IMR-90 (cell line): ENCODE results near the gene PCBP3. TPM values are rescaled to one million over a fixed set of nuclear protein-coding genes. Genes with fewer than 3 reads are reported as not detected.
"Not testable (repeated sequence)": the region's sequence is repeated elsewhere in the genome, so short reads cannot be mapped to it uniquely, and the experiment has no call there.

ENCODE experiments used
- ATAC-seq: fragments of 200-7000 bp; cut with Tn5 transposase; 2 replicates; pipeline ENCODE4 v1.9.1; 2020; ENCODE audit warnings: low read depth, mild to moderate bottlenecking, moderate library complexity
- BruUV-seq: library from RNA; stranded (reverse); fragments of 400-500 nt; replicated peaks from 2 replicates; lab custom pipeline; 2021; lab: Mats Ljungman, UMichigan
- CTCF ChIA-PET: fragments of 300-600 bp; formaldehyde crosslinking; extraction: SDS; loops from one replicate; lab custom pipeline; 2021; ENCODE audit warnings: antibody characterized with exemption; lab: Yijun Ruan, JAX
- POLR2A ChIA-PET: fragments of 300-600 bp; sonication (Branson Sonifier 250); formaldehyde crosslinking; loops from one replicate; lab custom pipeline; 2022; ENCODE audit warnings: antibody characterized with exemption; ENCODE audit not compliant: unreplicated experiment; lab: Charles Lee
- DNase-seq: peaks from one replicate; pipeline ENCODE4 v3.0.0; 2013
- H2AFZ ChIP-seq: replicated peaks from 2 replicates; pipeline ENCODE3; 2013; ENCODE audit warnings: low read length, mild to moderate bottlenecking; ENCODE audit not compliant: poor library complexity
- H2AK5ac ChIP-seq: 2 replicates; pipeline ENCODE4 v1.6.1; 2013; ENCODE audit warnings: low read depth, low read length, inconsistent platforms
- H2AK9ac ChIP-seq: replicated peaks from 2 replicates; pipeline ENCODE3; 2013; ENCODE audit warnings: mild to moderate bottlenecking, low read depth, low read length, moderate library complexity; ENCODE audit not compliant: poor library complexity
- H2BK120ac ChIP-seq: 2 replicates; pipeline ENCODE4 v1.6.1; 2013; ENCODE audit warnings: low read depth, low read length, inconsistent platforms
- H2BK15ac ChIP-seq: 3 replicates; pipeline ENCODE4 v1.6.1; 2013; ENCODE audit warnings: low read depth, low read length, inconsistent platforms
- H2BK20ac ChIP-seq: 2 replicates; pipeline ENCODE4 v1.6.1; 2013; ENCODE audit warnings: low read depth, mild to moderate bottlenecking, inconsistent platforms, low read length, moderate library complexity
- H2BK5ac ChIP-seq: 2 replicates; pipeline ENCODE4 v1.6.1; 2013; ENCODE audit warnings: mild to moderate bottlenecking, low read depth, low read length, inconsistent platforms; ENCODE audit not compliant: poor library complexity, severe bottlenecking
- H3K14ac ChIP-seq: replicated peaks from 2 replicates; pipeline ENCODE4 v1.6.1; 2013; ENCODE audit warnings: low read depth, low read length, inconsistent platforms
- H3K18ac ChIP-seq: 2 replicates; pipeline ENCODE4 v1.6.1; 2013; ENCODE audit warnings: low read depth, low read length, control low read depth
- H3K23ac ChIP-seq: 2 replicates; pipeline ENCODE4 v1.6.1; 2013; ENCODE audit warnings: low read depth, low read length, inconsistent platforms
- H3K27ac ChIP-seq: 2 replicates; pipeline ENCODE4 v1.5.1; 2013; ENCODE audit warnings: mild to moderate bottlenecking, control low read depth, low read length; ENCODE audit not compliant: insufficient read depth
- H3K27me3 ChIP-seq: 2 replicates; pipeline ENCODE4 v1.6.1; 2013; ENCODE audit warnings: low read length; ENCODE audit not compliant: control insufficient read depth, insufficient read depth
- H3K36me3 ChIP-seq: 2 replicates; pipeline ENCODE4 v1.6.1; 2013; ENCODE audit warnings: low read length, mixed read lengths; ENCODE audit not compliant: control insufficient read depth, insufficient read depth
- H3K4ac ChIP-seq: 2 replicates; pipeline ENCODE4 v1.6.1; 2013; ENCODE audit warnings: low read depth, low read length, inconsistent platforms
- H3K4me1 ChIP-seq: 2 replicates; pipeline ENCODE4 v1.6.1; 2013; ENCODE audit warnings: low read length, mixed read lengths; ENCODE audit not compliant: control insufficient read depth, insufficient read depth
- H3K4me2 ChIP-seq: 2 replicates; pipeline ENCODE4 v1.6.1; 2013; ENCODE audit warnings: low read depth, mild to moderate bottlenecking, control low read depth, low read length, moderate library complexity
- H3K4me3 ChIP-seq: 2 replicates; pipeline ENCODE4 v1.5.1; 2013; ENCODE audit warnings: low read depth, mild to moderate bottlenecking, control low read depth, low read length, moderate library complexity; ENCODE audit not compliant: insufficient read depth
- H3K56ac ChIP-seq: 2 replicates; pipeline ENCODE4 v1.6.1; 2013; ENCODE audit warnings: low read length, inconsistent platforms; ENCODE audit not compliant: insufficient read depth; ENCODE audit errors: extremely low read depth
- H3K79me1 ChIP-seq, 2 experiments: 2 replicates each; pipeline ENCODE4 v1.6.1; 2013; ENCODE audit warnings: low read length in 2 of 2, inconsistent platforms in 1 of 2, low read depth in 1 of 2
- H3K9ac ChIP-seq: 2 replicates; pipeline ENCODE4 v1.6.1; 2013; ENCODE audit warnings: low read depth, low read length, control low read depth
- H3K9me1 ChIP-seq: 2 replicates; pipeline ENCODE4 v1.6.1; 2013; ENCODE audit warnings: low read length, inconsistent platforms; ENCODE audit not compliant: insufficient read depth
- H3K9me3 ChIP-seq: 2 replicates; pipeline ENCODE4 v1.6.1; 2013; ENCODE audit warnings: low read length; ENCODE audit not compliant: control insufficient read depth, insufficient read depth
- H4K20me1 ChIP-seq: 2 replicates; pipeline ENCODE4 v1.6.1; 2013; ENCODE audit warnings: low read length, inconsistent platforms; ENCODE audit not compliant: insufficient read depth
- H4K5ac ChIP-seq: 2 replicates; pipeline ENCODE4 v1.6.1; 2013; ENCODE audit warnings: mild to moderate bottlenecking, low read depth, low read length, control low read depth
- H4K8ac ChIP-seq, 2 experiments: 2 replicates each; pipeline ENCODE4 v1.6.1; 2013; ENCODE audit warnings: low read depth in 2 of 2, low read length in 2 of 2, control low read depth in 1 of 2, inconsistent platforms in 1 of 2
- H4K91ac ChIP-seq: 2 replicates; pipeline ENCODE4 v1.6.1; 2013; ENCODE audit warnings: low read depth, low read length, inconsistent platforms; ENCODE audit not compliant: insufficient read depth
- BHLHE40 ChIP-seq: fragments of 150-350 bp; IDR thresholded peaks from 2 replicates; pipeline ENCODE4 v1.6.1; 2016; ENCODE audit warnings: mild to moderate bottlenecking, low read depth, low read length
- FOS ChIP-seq: fragments of 150-350 bp; IDR thresholded peaks from 2 replicates; pipeline ENCODE4 v1.6.1; 2016; ENCODE audit warnings: low read depth, low read length
- MAZ ChIP-seq: IDR thresholded peaks from 2 replicates; pipeline ENCODE4 v1.6.1; 2012; ENCODE audit warnings: low read depth, mild to moderate bottlenecking, low read length, improper control_type of control experiment, moderate library complexity, borderline replicate concordance
- MXI1 ChIP-seq: IDR thresholded peaks from 2 replicates; pipeline ENCODE4 v1.6.1; 2012; ENCODE audit warnings: low read depth, mild to moderate bottlenecking, low read length, moderate library complexity, borderline replicate concordance
- NFE2L2 ChIP-seq: fragments of 150-350 bp; IDR thresholded peaks from 2 replicates; pipeline ENCODE4 v1.6.1; 2016; ENCODE audit warnings: low read depth, mild to moderate bottlenecking, low read length
- RAD21 ChIP-seq: IDR thresholded peaks from 2 replicates; pipeline ENCODE4 v1.6.1; 2012; ENCODE audit warnings: low read length, improper control_type of control experiment
- SMC3 ChIP-seq: fragments of 150-350 bp; IDR thresholded peaks from 2 replicates; pipeline ENCODE4 v1.6.1; 2016; ENCODE audit warnings: low read depth, mild to moderate bottlenecking, antibody characterized with exemption, low read length, moderate library complexity
- USF2 ChIP-seq: fragments of 150-350 bp; IDR thresholded peaks from 2 replicates; pipeline ENCODE4 v1.6.1; 2017; ENCODE audit warnings: mild to moderate bottlenecking, antibody characterized with exemption, low read length, low read depth
- WGBS, 2 experiments: methylation state at CpG; one replicate each; pipeline versions ENCODE4 v1.1.5 to v1.1.7; 2013; ENCODE audit warnings: missing lambda C conversion rate in 2 of 2; ENCODE audit not compliant: insufficient read length in 1 of 2; ENCODE audit errors: extremely low coverage in 2 of 2; 5-methylcytosine and 5-hydroxymethylcytosine counted together
- dilution Hi-C: fragments of 300-500 bp; cut with HindIII; formaldehyde crosslinking; loops from one replicate; pipeline ENCODE4 v1.14.3; 2018; ENCODE audit warnings: low sequenced_read_pairs; ENCODE audit not compliant: unreplicated experiment
- in situ Hi-C: fragments of 300-500 bp; cut with MboI; formaldehyde crosslinking; loops from 3 replicates; pipeline ENCODE4 v1.14.3; 2019; ENCODE audit warnings: low sequenced_read_pairs, inconsistent platforms, mixed read lengths
- intact Hi-C: fragments of 100-400 bp; cut with micrococcal nuclease; formaldehyde crosslinking; loops from 2 replicates; pipeline ENCODE4 v1.10.0; 2022
- polyA plus RNA-seq, 3 experiments: library from polyadenylated mRNA; depleted of rRNA; stranded (reverse); fragments of >200 nt; gene quantifications; 2 replicates each; pipeline ENCODE4 v1.2.3, GENCODE V29; 2012; ENCODE audit warnings: low replicate concordance in 1 of 3
- total RNA-seq: library from RNA; depleted of rRNA; stranded (reverse); fragments of >200 nt; gene quantifications from 2 replicates; pipeline ENCODE4 v1.2.3, GENCODE V29; 2012

The PCBP3 gene
- total and polyA plus RNA-seq, 2 of the 4 experiments (the other 2 are of a cell fraction), result 2.9 to 3.9 TPM

GRCh38 chr21:45850181-45850580, 206.7 kb downstream of the PCBP3 start:
- H2AK5ac ChIP-seq, result no peak overlapping the region
- no TSS peak for BruUV-seq
- no peaks in the 10 kb centered on the region for H3K79me1 ChIP-seq
- no peak overlapping the region for H3K18ac ChIP-seq
- H2BK120ac ChIP-seq, result no peak overlapping the region
- H3K4me2 ChIP-seq, result no peak overlapping the region
- H3K14ac ChIP-seq, result no peak overlapping the region
- H2AFZ ChIP-seq, result no peak overlapping the region
- no peak overlapping the region for H2AK9ac ChIP-seq
- in situ Hi-C loops, result no loop called here
- no peak overlapping the region for H4K5ac ChIP-seq
- H3K9me1 ChIP-seq, result peaks cover 10% of the 10 kb centered on the region
- WGBS, 2 experiments, result 100% methylated on average over 1 of the region's 4 CpGs; no CpG with 5 or more reads in 1 of the 2 experiments
- no peak overlapping the region for H2BK15ac ChIP-seq
- H2BK5ac ChIP-seq, result no peak overlapping the region
- no peaks in the 10 kb centered on the region for H3K27me3 ChIP-seq
- H3K4ac ChIP-seq, result no peak overlapping the region
- CTCF ChIA-PET, result no interaction called here
- intact Hi-C loops, result no loop called here
- peaks cover 3% of the 10 kb centered on the region for H3K4me1 ChIP-seq
- H3K9me3 ChIP-seq, result peaks cover 5% of the 10 kb centered on the region; the same call in 1 of the 2 replicates
- DNase-seq (no peak), ATAC-seq (no peak)
- dilution Hi-C loops, result no loop called here
- no peak overlapping the region for H3K4me3 ChIP-seq
- H4K91ac ChIP-seq, result no peak overlapping the region
- no peak overlapping the region for H3K23ac ChIP-seq
- H2BK20ac ChIP-seq, result no peak overlapping the region
- TF ChIP-seq MAZ, result no peak
- no peak for TF ChIP-seq MXI1
- no peak for TF ChIP-seq FOS
- no peak for TF ChIP-seq USF2
- TF ChIP-seq BHLHE40, result no peak
- TF ChIP-seq RAD21, result no peak
- no peak for TF ChIP-seq NFE2L2
- no peak for TF ChIP-seq SMC3
- no peak overlapping the region for H3K56ac ChIP-seq
- H3K36me3 ChIP-seq, result 0 out of 2 replicates have a peak, but pooled peaks cover 2% of the 10 kb centered on the region
- no peak overlapping the region for H3K9ac ChIP-seq
- POLR2A ChIA-PET, result no interaction called here
- H4K8ac ChIP-seq, result no peak overlapping the region
- no peak overlapping the region for H3K27ac ChIP-seq
- H4K20me1 ChIP-seq, result no peaks in the 10 kb centered on the region

DNA sequence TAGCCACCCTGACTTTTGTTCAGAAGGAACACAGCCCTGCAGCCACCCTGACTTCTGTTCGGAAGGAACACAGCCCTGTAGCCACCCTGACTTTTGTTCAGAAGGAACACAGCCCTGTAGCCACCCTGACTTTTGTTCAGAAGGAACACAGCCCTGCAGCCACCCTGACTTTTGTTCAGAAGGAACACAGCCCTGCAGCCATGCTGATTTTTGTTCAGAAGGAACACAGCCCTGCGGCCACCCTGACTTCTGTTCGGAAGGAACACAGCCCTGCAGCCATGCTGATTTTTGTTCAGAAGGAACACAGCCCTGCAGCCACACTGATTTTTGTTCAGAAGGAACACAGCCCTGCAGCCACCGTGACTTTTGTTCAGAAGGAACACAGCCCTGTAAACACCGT, 208.9 kb downstream of the PCBP3 start:
- H4K8ac ChIP-seq, DNase-seq, H2AK5ac ChIP-seq, H3K14ac ChIP-seq, H2BK5ac ChIP-seq, H4K5ac ChIP-seq, H3K23ac ChIP-seq, ATAC-seq, in situ Hi-C loops, H3K18ac ChIP-seq, H3K27me3 ChIP-seq, H3K56ac ChIP-seq, dilution Hi-C loops, H2BK120ac ChIP-seq, POLR2A ChIA-PET, H3K4me3 ChIP-seq, H3K79me1 ChIP-seq, BruUV-seq, H2AFZ ChIP-seq, H3K9me3 ChIP-seq, H3K36me3 ChIP-seq, H3K4me1 ChIP-seq, H2BK15ac ChIP-seq, H3K9me1 ChIP-seq, intact Hi-C loops, H2AK9ac ChIP-seq, H3K4ac ChIP-seq, H3K9ac ChIP-seq, H2BK20ac ChIP-seq, H4K91ac ChIP-seq, H3K27ac ChIP-seq, H4K20me1 ChIP-seq, H3K4me2 ChIP-seq: not testable (repeated sequence)
- CTCF ChIA-PET, result interaction anchor here (1.3 kb wide), 1 partner anchor 13 kb away, joined by 5 read pairs; no protein-coding TSS in a partner anchor
- WGBS, 2 experiments, result 49% methylated on average over 3 of the region's 5 CpGs; no CpG with 5 or more reads in 1 of the 2 experiments
